ENCODE data around the gene SAP25. TPM values are rescaled to one million over a fixed set of nuclear protein-coding genes. Genes with fewer than 3 reads are reported as not detected.

SAP25 gene
- total and polyA plus RNA-seq, 2 of the 8 experiments (the other 6 are each of a cell fraction or from before 2014, with no cell fraction given) = 3.6 to 5.8 TPM

DNA sequence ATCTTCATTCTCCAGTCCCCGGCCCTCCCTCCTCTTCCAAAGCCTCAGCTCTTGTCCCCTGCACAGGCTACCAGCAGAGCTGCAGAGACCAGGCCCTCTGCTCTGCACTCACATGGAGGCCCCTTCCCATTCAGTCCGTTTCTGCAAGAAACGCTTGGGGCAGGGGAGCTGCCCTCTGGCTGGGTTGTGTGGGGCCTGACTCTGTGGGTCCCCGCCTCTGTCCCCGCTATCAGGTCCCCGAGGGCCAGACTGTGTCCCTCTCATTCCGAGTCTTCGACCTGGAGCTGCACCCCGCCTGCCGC, 30.0 kb upstream of the SAP25 start:
- H4K5ac ChIP-seq (ENCODE audit: insufficient read length, low read depth, low read length) = peak overlapping the region; percentile 0
- H2BK15ac ChIP-seq (ENCODE audit: low read length) = peak overlapping the region; percentile 40; the same call in 1 of the 2 replicates
- 3% methylated on average over 10 of the region's 10 CpGs; no CpG with 5 or more reads in 1 of the 2 experiments for WGBS, 2 experiments (ENCODE audit: extremely low coverage in 1 of 2, insufficient coverage in 1 of 2, insufficient read length in 1 of 2, insufficient replicate concordance in 2 of 2, low coverage in 1 of 2, low lambda C conversion rate in 2 of 2, missing lambda C conversion rate in 1 of 2)
- H3K36me3 ChIP-seq (ENCODE audit: control insufficient read depth in 2 of 4, insufficient read depth in 4 of 4, low read length in 3 of 4) = peaks cover 0 to 7% (median under 1%) of the 10 kb centered on the region in 4 experiments; a peak in 3 of 8 replicates
- H3K9ac ChIP-seq (replicated peaks in 1 of 4; ENCODE audit: extremely low read depth in 1 of 4, low read depth in 3 of 4, low read length in 3 of 4) = peak overlapping the region in 3 of 4 experiments; percentile 45 to 79 (median 55); a peak in 3 of 7 replicates
- no peak overlapping the region for H3K23ac ChIP-seq (ENCODE audit: insufficient read length)
- H2BK12ac ChIP-seq (ENCODE audit: low read depth, low read length) = 0 out of 2 replicates have a peak overlapping the region, but pooled peaks have one; percentile 43
- peak overlapping the region; percentile 68 to 82 (median 78) for H3K4me3 ChIP-seq (ENCODE audit: extremely low read depth in 1 of 4, insufficient read depth in 2 of 4, low read depth in 3 of 4, low read length in 4 of 4)
- no peak overlapping the region for H2BK120ac ChIP-seq (replicated peaks; ENCODE audit: low read depth, low read length)
- peak overlapping the region; percentile 81 for H3K18ac ChIP-seq (ENCODE audit: extremely low read depth, low read length)
- H3K9me3 ChIP-seq (ENCODE audit: insufficient read depth in 2 of 2, low read depth in 1 of 2, low read length in 1 of 2) = no peaks in the 10 kb centered on the region
- H4K91ac ChIP-seq (replicated peaks; ENCODE audit: insufficient read length, low read length) = peak overlapping the region; percentile 29
- DNase-seq (ENCODE audit: low read depth in 1 of 2, low spot score in 2 of 2) (no peak), FAIRE-seq (no peak)
- peaks cover 0 to 6% of the 10 kb centered on the region in 2 experiments; a peak in 1 of 4 replicates for H3K79me2 ChIP-seq (ENCODE audit: control insufficient read depth in 1 of 2, insufficient read depth in 2 of 2, low read length in 2 of 2)
- H4K20me1 ChIP-seq (replicated peaks in 1 of 2; ENCODE audit: control insufficient read depth in 1 of 2, insufficient read depth in 2 of 2, low read length in 2 of 2) = no peaks in the 10 kb centered on the region
- peak overlapping the region; percentile 91 to 98 for H3K4me2 ChIP-seq (ENCODE audit: insufficient read depth in 1 of 2, low read depth in 2 of 2, low read length in 2 of 2)
- H3K23me2 ChIP-seq (ENCODE audit: low read depth, low read length) = peaks cover 25% of the 10 kb centered on the region
- no peak overlapping the region for H2AFZ ChIP-seq (ENCODE audit: low read length)
- ChIA-PET POLR2A (ENCODE audit: partially characterized antibody) (interaction anchor here (0.6 to 8.9 kb wide), 12 partner anchors 9 to 233 kb away, joined by 3 to 172 read pairs (median 6); partner anchors contain the start of genes FBXO24, LRCH4 and MOSPD3), CTCF (ENCODE audit: partially characterized antibody) (interaction anchor here (0.7 to 5.4 kb wide), 13 partner anchors 8 to 88 kb away, joined by 3 to 51 read pairs (median 5); partner anchors contain the start of genes FBXO24, GIGYF1 and MOSPD3)
- TF ChIP-seq, protein P1, sequence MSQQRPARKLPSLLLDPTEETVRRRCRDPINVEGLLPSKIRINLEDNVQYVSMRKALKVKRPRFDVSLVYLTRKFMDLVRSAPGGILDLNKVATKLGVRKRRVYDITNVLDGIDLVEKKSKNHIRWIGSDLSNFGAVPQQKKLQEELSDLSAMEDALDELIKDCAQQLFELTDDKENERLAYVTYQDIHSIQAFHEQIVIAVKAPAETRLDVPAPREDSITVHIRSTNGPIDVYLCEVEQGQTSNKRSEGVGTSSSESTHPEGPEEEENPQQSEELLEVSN (IDR thresholded peaks at IDR 0.05) = peak; percentile 74
- TF ChIP-seq TAF7 (optimal IDR thresholded peaks at IDR 0.05; ENCODE audit: borderline replicate concordance, low read depth, low read length) (peak; percentile 25), SP1 (IDR thresholded peaks at IDR 0.05; ENCODE audit: low read depth, low read length) (0 out of 2 replicates have a peak, but pooled peaks have one; percentile 5), FOSL1 (IDR thresholded peaks at IDR 0.05; ENCODE audit: insufficient read depth, low read depth, low read length) (no peak)
- no peak overlapping the region for H3K14ac ChIP-seq (ENCODE audit: insufficient read length)
- H3K4ac ChIP-seq (replicated peaks; ENCODE audit: insufficient read length, low read depth, low read length) = peak overlapping the region; percentile 66
- no peak overlapping the region for H2BK20ac ChIP-seq (ENCODE audit: low read length)
- H3K79me1 ChIP-seq (ENCODE audit: low read depth, low read length) = 0 out of 2 replicates have a peak, but pooled peaks cover 4% of the 10 kb centered on the region
- H3K27ac ChIP-seq (ENCODE audit: low read depth, low read length) = peak overlapping the region; percentile 48; the same call in 1 of the 2 replicates
- H3K56ac ChIP-seq (replicated peaks; ENCODE audit: insufficient read length, low read depth, low read length) = no peak overlapping the region
- H3K4me1 ChIP-seq (replicated peaks in 1 of 4; ENCODE audit: control insufficient read depth in 3 of 4, insufficient read depth in 4 of 4, low read length in 3 of 4) = peaks cover 0 to 31% (median 20%) of the 10 kb centered on the region in 4 experiments; a peak in 6 of 7 replicates
- peak overlapping the region; percentile 85 for H4K8ac ChIP-seq (ENCODE audit: extremely low read depth, insufficient read depth, low read length)
- peaks cover 0 to 10% (median 4%) of the 10 kb centered on the region in 4 experiments; a peak in 2 of 7 replicates for H3K27me3 ChIP-seq (replicated peaks in 1 of 4; ENCODE audit: control insufficient read depth in 3 of 4, extremely low read depth in 1 of 4, insufficient read depth in 3 of 4, low read length in 3 of 4)
- H2BK5ac ChIP-seq (ENCODE audit: low read depth, low read length) = peak overlapping the region; percentile 88; the same call in 1 of the 2 replicates
- 0 out of 2 replicates have a peak overlapping the region, but pooled peaks have one; percentile 9 for H2AK5ac ChIP-seq (ENCODE audit: low read depth, low read length)
